Measurements from ENCODE around the gene NCOA1.
"Not testable (repeated sequence)": the region's sequence is repeated elsewhere in the genome, so short reads cannot be mapped to it uniquely, and the experiment has no call there.

NCOA1 gene

GRCh38 chr2:24490690-24491541 lies at the start of gene NCOA1:
Gene NCOA1, plus strand, starts transcription at chr2:24491254. Its CDS starts 167,424 bp downstream, at chr2:24658678.
- in situ Hi-C loops (cut with HindIII; ENCODE audit: low sequenced_read_pairs), result no loop called here

GRCh38 chr2:24448797-24449196 lies 42.3 kb upstream of the NCOA1 start:
- in situ Hi-C loops (cut with HindIII; ENCODE audit: low sequenced_read_pairs), result no loop called here

- in situ Hi-C loops (cut with HindIII; ENCODE audit: low sequenced_read_pairs), result no loop called here
These were observed 41.7 kb upstream of the NCOA1 start for GRCh38 chr2:24449344-24449743.

- in situ Hi-C loops (cut with HindIII; ENCODE audit: low sequenced_read_pairs), result no loop called here
These were observed 39.1 kb upstream of the NCOA1 start for GRCh38 chr2:24451805-24452501.

- in situ Hi-C loops (cut with HindIII; ENCODE audit: low sequenced_read_pairs), result no loop called here
These were observed 38.6 kb upstream of the NCOA1 start for GRCh38 chr2:24452502-24452885.

GRCh38 chr2:24453379-24454073 lies 37.5 kb upstream of the NCOA1 start:
- in situ Hi-C loops (cut with HindIII; ENCODE audit: low sequenced_read_pairs), result no loop called here

DNA sequence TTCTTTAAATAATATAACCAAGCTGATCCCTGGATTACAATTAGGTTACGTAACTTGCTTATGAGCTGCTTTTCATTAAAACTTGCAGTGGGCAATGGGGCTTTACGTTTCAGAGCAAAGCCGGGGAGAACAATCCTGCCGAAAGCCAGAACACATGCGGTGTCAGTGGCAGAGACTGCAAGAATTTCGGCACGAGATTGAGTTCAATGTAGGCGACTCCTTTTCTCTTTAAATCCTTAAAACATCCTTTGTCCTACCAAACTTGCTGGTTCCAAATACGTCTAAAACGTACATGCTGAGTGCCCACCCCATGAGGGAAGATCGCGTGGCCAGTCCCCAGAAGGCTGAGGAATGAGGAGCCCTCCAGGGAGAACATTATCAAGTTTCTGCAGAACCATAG lies 36.8 kb upstream of the NCOA1 start:
- in situ Hi-C loops (cut with HindIII; ENCODE audit: low sequenced_read_pairs), result no loop called here

DNA sequence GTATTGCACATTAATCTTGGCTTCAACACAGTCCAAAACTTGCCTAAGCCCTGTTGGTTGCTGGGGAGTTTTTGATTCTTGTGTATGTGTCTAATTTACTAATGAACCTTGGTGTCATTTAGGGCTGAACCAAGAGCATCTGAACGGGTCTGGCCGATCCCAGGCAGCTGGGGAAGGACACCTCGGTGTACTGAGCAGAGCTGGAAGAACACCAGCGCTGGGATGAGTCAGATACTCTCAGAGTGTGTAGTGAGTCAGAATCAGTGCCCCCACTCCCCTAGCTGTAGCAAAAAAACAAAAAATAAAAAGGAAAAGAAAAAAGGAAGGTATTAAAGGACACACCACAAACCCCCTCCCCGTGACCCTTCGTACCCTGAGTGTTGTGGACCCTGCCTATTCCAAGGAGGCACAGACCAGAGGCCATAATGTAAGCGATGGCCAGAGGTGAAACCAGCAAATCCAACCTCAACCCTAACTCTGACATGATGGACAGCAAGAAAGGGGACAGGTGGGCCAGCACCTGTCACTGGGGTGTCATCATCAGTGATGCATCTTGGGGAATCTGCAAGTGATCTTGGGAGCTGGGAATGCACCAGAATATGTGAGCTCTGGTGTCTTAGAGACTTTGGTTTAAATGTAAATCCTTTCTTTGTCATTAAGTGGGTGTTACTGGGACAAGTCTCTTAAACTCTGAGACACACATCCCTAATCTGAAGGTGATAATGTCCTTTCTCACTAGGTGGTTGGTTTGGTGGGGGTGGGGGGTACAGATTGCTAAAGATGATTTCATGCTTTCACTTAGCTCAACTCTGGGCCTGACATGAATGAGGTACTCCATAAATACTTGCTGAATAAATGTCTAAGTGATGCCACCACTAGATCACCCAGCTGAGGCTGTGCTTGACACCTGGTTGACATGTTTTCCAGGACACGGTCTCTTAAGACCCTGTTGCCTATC lies 34.2 kb upstream of the NCOA1 start:
- in situ Hi-C loops (cut with HindIII; ENCODE audit: low sequenced_read_pairs), result no loop called here

DNA sequence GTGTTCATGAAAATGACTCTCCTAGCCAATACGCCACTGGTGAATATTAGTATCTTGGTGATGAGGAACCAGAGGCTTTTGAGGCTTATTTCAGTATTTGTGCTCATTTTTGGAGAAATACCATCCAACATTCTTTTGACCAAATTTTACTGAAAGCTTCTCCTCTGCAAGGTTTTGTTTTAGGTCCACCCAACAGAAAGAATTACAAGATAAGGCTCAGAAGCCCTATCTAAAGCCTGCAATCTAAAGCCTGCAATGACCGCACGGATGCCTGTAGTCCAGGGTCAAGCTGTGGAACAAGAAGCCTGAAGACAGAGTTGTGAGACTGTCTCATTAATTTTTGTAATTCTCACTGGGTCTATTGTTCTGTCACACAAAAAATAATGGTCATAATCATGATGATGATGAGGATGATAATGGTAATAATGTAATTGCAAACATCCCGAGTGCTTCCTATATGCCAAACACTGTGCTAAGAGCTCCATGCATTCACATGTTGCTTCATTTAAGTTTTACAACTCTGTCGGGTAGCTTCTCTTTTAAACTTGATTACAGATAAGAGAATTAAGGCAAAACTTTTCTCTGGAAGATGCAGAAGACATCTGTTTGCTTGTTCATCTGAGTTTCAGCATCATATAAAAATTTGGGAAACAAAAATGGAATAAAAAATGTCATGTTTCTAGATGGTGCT lies 33.2 kb upstream of the NCOA1 start:
- in situ Hi-C loops (cut with HindIII; ENCODE audit: low sequenced_read_pairs), result no loop called here

GRCh38 chr2:24459224-24460161 lies 31.6 kb upstream of the NCOA1 start:
- in situ Hi-C loops (cut with HindIII; ENCODE audit: low sequenced_read_pairs), result no loop called here

GRCh38 chr2:24461685-24462084 lies 29.4 kb upstream of the NCOA1 start:
- in situ Hi-C loops (cut with HindIII; ENCODE audit: low sequenced_read_pairs), result no loop called here

- in situ Hi-C loops (cut with HindIII; ENCODE audit: low sequenced_read_pairs), result no loop called here
These were observed 27.8 kb upstream of the NCOA1 start for GRCh38 chr2:24463271-24463670.

- in situ Hi-C loops (cut with HindIII; ENCODE audit: low sequenced_read_pairs), result no loop called here
These were observed 23.9 kb upstream of the NCOA1 start for GRCh38 chr2:24466871-24467870.

- in situ Hi-C loops (cut with HindIII; ENCODE audit: low sequenced_read_pairs), result not testable (repeated sequence)
These were observed 22.6 kb upstream of the NCOA1 start for GRCh38 chr2:24468453-24468852.

- in situ Hi-C loops (cut with HindIII; ENCODE audit: low sequenced_read_pairs), result no loop called here
These were observed 21.9 kb upstream of the NCOA1 start for GRCh38 chr2:24469148-24469650.

- in situ Hi-C loops (cut with HindIII; ENCODE audit: low sequenced_read_pairs), result no loop called here
These were observed 19.4 kb upstream of the NCOA1 start for GRCh38 chr2:24471662-24472061.

DNA sequence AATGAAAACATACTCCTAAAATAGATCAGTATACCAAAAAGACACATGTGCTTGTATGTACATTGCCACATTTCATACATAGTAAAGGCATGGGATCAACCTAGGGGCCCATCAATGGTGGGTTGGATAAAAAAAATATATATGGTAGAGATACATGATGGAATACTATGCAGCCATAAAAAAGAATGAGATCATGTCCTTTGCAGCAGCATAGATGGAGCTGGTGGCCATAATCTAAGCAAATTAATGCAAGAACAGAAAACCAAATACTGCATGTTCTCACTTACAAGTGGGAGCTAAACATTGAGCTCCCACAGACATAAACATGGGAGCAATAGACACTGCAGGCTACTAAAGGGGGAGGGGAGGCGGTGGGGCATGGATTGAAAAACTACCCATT lies 18.6 kb upstream of the NCOA1 start:
- in situ Hi-C loops (cut with HindIII; ENCODE audit: low sequenced_read_pairs), result no loop called here

Measured in endothelial cell of hepatic sinusoid (primary cell).